ENCODE results near the gene EHD2.

GRCh38 chr19:47713046-47714021 is at the start of gene EHD2:
- TF ChIP-seq CTCF (IDR thresholded peaks at IDR 0.05) (peak; percentile 89 to 95), POLR2A (IDR thresholded peaks at IDR 0.05) (peak in 1 of 2 donors; percentile 25), EP300 (IDR thresholded peaks at IDR 0.05) (no peak)

Measured in suprapubic skin (tissue), 3 donors.